DOHH2 (cell line): ENCODE results near the gene SAMD4A.

ENCODE experiments used
- H3F3A ChIP-seq: fragments of 200-600 bp; sonication (generic), shearing (Covaris generic); 2 replicates; pipeline ENCODE4 v1.6.0; 2016; ENCODE audit warnings: antibody characterized with exemption, mild to moderate bottlenecking; ENCODE audit not compliant: control insufficient read depth, insufficient read depth
- H3K27ac ChIP-seq: fragments of 200-600 bp; sonication (generic); 2 replicates; pipeline ENCODE4 v1.5.1; 2014; ENCODE audit warnings: low read depth, mild to moderate bottlenecking, low read length, moderate library complexity
- H3K27me3 ChIP-seq: fragments of 200-600 bp; sonication (generic); 2 replicates; pipeline ENCODE4 v1.6.1; 2014; ENCODE audit warnings: mild to moderate bottlenecking, low read length, mixed read lengths; ENCODE audit not compliant: control insufficient read depth
- H3K36me3 ChIP-seq: fragments of 200-600 bp; sonication (generic); 2 replicates; pipeline ENCODE4 v1.6.1; 2014; ENCODE audit warnings: mild to moderate bottlenecking, low read length, moderate library complexity, mixed read lengths; ENCODE audit not compliant: control insufficient read depth
- H3K4me1 ChIP-seq: fragments of 200-600 bp; sonication (generic); 2 replicates; pipeline ENCODE4 v1.6.1; 2014; ENCODE audit warnings: mild to moderate bottlenecking, low read length, mixed read lengths; ENCODE audit not compliant: control insufficient read depth
- H3K4me2 ChIP-seq: fragments of 200-600 bp; sonication (generic); 2 replicates; pipeline ENCODE4 v1.6.0; 2014; ENCODE audit warnings: mild to moderate bottlenecking, low read length, moderate library complexity
- H3K4me3 ChIP-seq: fragments of 200-600 bp; sonication (generic); 2 replicates; pipeline ENCODE4 v1.5.1; 2014; ENCODE audit warnings: mild to moderate bottlenecking, low read length, mixed read lengths
- H3K79me2 ChIP-seq: fragments of 200-600 bp; sonication (generic); 2 replicates; pipeline ENCODE4 v1.6.1; 2014; ENCODE audit warnings: mild to moderate bottlenecking, low read length, mixed read lengths; ENCODE audit not compliant: control insufficient read depth
- H3K9me2 ChIP-seq: fragments of 200-600 bp; sonication (generic); replicated peaks from 2 replicates; pipeline ENCODE4 v1.6.1; 2014; ENCODE audit warnings: mild to moderate bottlenecking, low read length, mixed read lengths; ENCODE audit not compliant: control insufficient read depth
- H3K9me3 ChIP-seq: fragments of 200-600 bp; sonication (generic); 2 replicates; pipeline ENCODE4 v1.6.1; 2014; ENCODE audit warnings: antibody characterized with exemption, low read length, mixed read lengths; ENCODE audit not compliant: control insufficient read depth, insufficient read depth
- H4K20me1 ChIP-seq: fragments of 200-600 bp; sonication (generic); 2 replicates; pipeline ENCODE4 v1.6.0; 2014; ENCODE audit warnings: low read depth, mild to moderate bottlenecking, antibody characterized with exemption, low read length, moderate library complexity; ENCODE audit not compliant: control insufficient read depth, insufficient read depth
- EZH2phosphoT487 ChIP-seq: fragments of 200-600 bp; sonication (generic); IDR thresholded peaks from 2 replicates; pipeline ENCODE4 v1.6.1; 2017; ENCODE audit warnings: borderline replicate concordance, mild to moderate bottlenecking, antibody characterized with exemption, low read length, moderate library complexity, mixed read lengths
- TF ChIP-seq, protein P1 (sequence below): fragments of 200-600 bp; sonication (generic); IDR thresholded peaks from one replicate; pipeline ENCODE4 v1.5.1; 2014; ENCODE audit warnings: antibody characterized with exemption, mild to moderate bottlenecking, low read depth, low read length; ENCODE audit not compliant: poor library complexity, severe bottlenecking

SAMD4A gene

DNA sequence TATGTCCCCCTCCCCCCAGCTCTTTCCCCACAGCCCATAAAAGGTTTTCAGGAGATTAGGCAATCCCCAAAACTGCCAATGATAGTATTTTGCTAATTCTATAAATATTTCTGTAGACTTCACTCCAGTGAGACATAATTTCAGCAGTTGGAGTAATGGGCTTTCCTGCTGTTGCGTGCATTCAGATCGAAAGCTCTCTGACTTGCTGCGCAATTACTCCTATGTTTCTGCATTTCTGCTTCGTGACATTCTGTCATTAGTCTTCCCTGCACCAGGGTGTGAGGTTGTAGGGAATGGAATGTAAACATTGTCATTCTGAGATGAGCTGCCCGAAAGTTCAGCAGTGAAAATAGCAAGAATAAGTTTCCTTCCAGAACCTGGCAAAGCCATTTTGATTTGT lies 58.2 kb downstream of the SAMD4A start:
- no peak overlapping the region for H3K27ac ChIP-seq
- H3F3A ChIP-seq: no peaks in the 10 kb centered on the region
- H3K36me3 ChIP-seq: no peaks in the 10 kb centered on the region
- H4K20me1 ChIP-seq: no peaks in the 10 kb centered on the region
- H3K9me3 ChIP-seq: no peaks in the 10 kb centered on the region
- no peak overlapping the region for H3K4me2 ChIP-seq
- TF ChIP-seq, protein P1, sequence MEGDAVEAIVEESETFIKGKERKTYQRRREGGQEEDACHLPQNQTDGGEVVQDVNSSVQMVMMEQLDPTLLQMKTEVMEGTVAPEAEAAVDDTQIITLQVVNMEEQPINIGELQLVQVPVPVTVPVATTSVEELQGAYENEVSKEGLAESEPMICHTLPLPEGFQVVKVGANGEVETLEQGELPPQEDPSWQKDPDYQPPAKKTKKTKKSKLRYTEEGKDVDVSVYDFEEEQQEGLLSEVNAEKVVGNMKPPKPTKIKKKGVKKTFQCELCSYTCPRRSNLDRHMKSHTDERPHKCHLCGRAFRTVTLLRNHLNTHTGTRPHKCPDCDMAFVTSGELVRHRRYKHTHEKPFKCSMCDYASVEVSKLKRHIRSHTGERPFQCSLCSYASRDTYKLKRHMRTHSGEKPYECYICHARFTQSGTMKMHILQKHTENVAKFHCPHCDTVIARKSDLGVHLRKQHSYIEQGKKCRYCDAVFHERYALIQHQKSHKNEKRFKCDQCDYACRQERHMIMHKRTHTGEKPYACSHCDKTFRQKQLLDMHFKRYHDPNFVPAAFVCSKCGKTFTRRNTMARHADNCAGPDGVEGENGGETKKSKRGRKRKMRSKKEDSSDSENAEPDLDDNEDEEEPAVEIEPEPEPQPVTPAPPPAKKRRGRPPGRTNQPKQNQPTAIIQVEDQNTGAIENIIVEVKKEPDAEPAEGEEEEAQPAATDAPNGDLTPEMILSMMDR: no peak
- no peak for TF ChIP-seq EZH2phosphoT487
- no peak overlapping the region for H3K4me3 ChIP-seq
- H3K27me3 ChIP-seq: peaks cover 12% of the 10 kb centered on the region
- H3K79me2 ChIP-seq: no peaks in the 10 kb centered on the region
- no peaks in the 10 kb centered on the region for H3K9me2 ChIP-seq
- peaks cover 15% of the 10 kb centered on the region for H3K4me1 ChIP-seq

DNA sequence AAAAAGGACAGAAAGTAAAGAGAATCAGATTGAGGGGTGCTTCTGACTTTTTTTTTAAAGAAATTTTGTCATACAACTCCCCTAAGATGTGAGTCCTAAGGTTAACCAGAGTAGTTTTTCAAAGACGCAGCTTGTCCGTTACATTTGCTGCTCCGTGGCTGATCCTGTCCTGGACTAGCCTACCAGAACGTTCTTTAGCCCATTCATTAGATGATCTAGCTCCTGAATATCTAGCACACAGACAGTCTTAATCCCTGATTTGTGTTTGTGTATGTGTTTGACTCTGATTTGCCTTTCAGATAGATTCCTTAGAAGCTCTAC lies 60.3 kb downstream of the SAMD4A start:
- no peaks in the 10 kb centered on the region for H3F3A ChIP-seq
- TF ChIP-seq, protein P1: no peak
- no peak for TF ChIP-seq EZH2phosphoT487
- H3K36me3 ChIP-seq: no peaks in the 10 kb centered on the region
- no peaks in the 10 kb centered on the region for H4K20me1 ChIP-seq
- no peaks in the 10 kb centered on the region for H3K79me2 ChIP-seq
- no peak overlapping the region for H3K27ac ChIP-seq
- H3K4me2 ChIP-seq: peak overlapping the region; percentile 60
- no peaks in the 10 kb centered on the region for H3K9me2 ChIP-seq
- H3K4me3 ChIP-seq: peak overlapping the region; percentile 36
- H3K4me1 ChIP-seq: peaks cover 15% of the 10 kb centered on the region
- no peaks in the 10 kb centered on the region for H3K9me3 ChIP-seq
- H3K27me3 ChIP-seq: peaks cover 12% of the 10 kb centered on the region

DNA sequence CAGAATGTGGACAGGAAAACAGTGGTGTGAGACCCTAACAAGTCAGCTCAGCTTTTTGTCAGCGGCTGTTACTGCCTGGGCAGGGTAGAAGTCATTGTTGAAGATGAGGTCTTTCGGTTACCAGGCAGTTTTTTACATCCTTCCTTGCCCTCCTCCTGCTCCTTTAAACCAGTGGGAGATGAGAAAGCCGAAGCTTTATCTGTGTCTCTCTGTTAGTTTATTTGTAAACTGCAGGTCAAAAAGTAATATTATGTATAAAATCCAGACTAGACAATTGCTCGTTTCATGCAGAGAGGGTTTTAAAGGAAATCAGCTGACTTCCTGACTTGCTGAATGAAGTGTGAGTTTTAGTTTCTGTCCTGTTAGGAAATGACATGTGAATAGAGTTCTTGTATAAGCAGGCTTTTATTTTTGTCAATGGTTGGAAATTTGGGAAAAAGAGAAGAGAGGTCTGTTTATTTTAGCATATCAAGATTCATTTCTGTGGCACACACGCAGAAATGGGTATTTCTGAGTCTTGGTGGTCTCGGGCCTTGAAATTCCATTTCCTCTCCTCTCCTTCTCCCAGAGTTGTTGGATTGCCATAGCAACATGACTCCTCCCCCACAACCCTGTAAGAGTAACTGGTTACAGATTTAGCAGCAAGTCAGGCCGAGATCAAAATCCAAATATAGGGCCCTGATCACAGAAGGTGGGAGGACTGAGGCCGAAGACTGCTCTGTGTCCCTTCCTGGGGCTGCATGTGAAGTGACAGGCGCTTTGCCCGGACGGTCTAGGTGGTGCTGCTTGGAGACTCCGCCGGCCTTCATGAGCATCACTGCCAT lies 60.8 kb downstream of the SAMD4A start:
- peaks cover 15% of the 10 kb centered on the region for H3K4me1 ChIP-seq
- H3K9me2 ChIP-seq: no peaks in the 10 kb centered on the region
- no peaks in the 10 kb centered on the region for H3K79me2 ChIP-seq
- H3F3A ChIP-seq: no peaks in the 10 kb centered on the region
- no peaks in the 10 kb centered on the region for H3K9me3 ChIP-seq
- H3K4me2 ChIP-seq: peak overlapping the region; percentile 60
- peak overlapping the region; percentile 36 for H3K4me3 ChIP-seq
- no peaks in the 10 kb centered on the region for H3K36me3 ChIP-seq
- peaks cover 12% of the 10 kb centered on the region for H3K27me3 ChIP-seq
- TF ChIP-seq, protein P1: no peak
- no peak for TF ChIP-seq EZH2phosphoT487
- H4K20me1 ChIP-seq: no peaks in the 10 kb centered on the region
- no peak overlapping the region for H3K27ac ChIP-seq
